GM23338 (cell line): Measurements from ENCODE around the gene STARD3. TPM values are rescaled to one million over a fixed set of nuclear protein-coding genes. Genes with fewer than 3 reads are reported as not detected.

Experiments
- ATAC-seq: fragments of 200-7000 bp; cut with Tn5 transposase; 3 replicates; pipeline ENCODE4 v1.9.1; 2020
- DNase-seq: peaks from one replicate; pipeline ENCODE4 v3.0.0-alpha.2; 2015; ENCODE audit warnings: low spot score
- H2AFZ ChIP-seq: fragments of 200-600 bp; sonication (generic); 2 replicates; pipeline ENCODE4 v1.8.0; 2016; ENCODE audit warnings: antibody characterized with exemption, mild to moderate bottlenecking, moderate library complexity
- H3F3A ChIP-seq: fragments of 200-600 bp; sonication (generic); replicated peaks from 2 replicates; pipeline ENCODE4 v1.8.0; 2017; ENCODE audit warnings: antibody characterized with exemption, mixed run types, low read depth
- H3K27ac ChIP-seq: fragments of 200-600 bp; sonication (generic); 2 replicates; pipeline ENCODE4 v1.6.1; 2016; ENCODE audit warnings: low read depth
- H3K27me3 ChIP-seq: fragments of 200-600 bp; sonication (generic); 2 replicates; pipeline ENCODE4 v1.8.0; 2016; ENCODE audit warnings: mild to moderate bottlenecking, mixed run types, moderate library complexity; ENCODE audit not compliant: insufficient read depth
- H3K36me3 ChIP-seq: fragments of 200-600 bp; sonication (generic); 2 replicates; pipeline ENCODE4 v1.8.0; 2016; ENCODE audit warnings: mild to moderate bottlenecking; ENCODE audit not compliant: insufficient read depth
- H3K4me1 ChIP-seq: fragments of 200-600 bp; sonication (generic); 2 replicates; pipeline ENCODE4 v1.8.0; 2016; ENCODE audit warnings: mild to moderate bottlenecking, moderate library complexity; ENCODE audit not compliant: insufficient read depth
- H3K4me2 ChIP-seq: fragments of 200-600 bp; sonication (generic); 2 replicates; pipeline ENCODE4 v1.7.1; 2017; ENCODE audit warnings: mixed run types
- H3K4me3 ChIP-seq: fragments of 200-600 bp; sonication (generic); 2 replicates; pipeline ENCODE4 v1.6.1; 2016; ENCODE audit warnings: mixed run types
- H3K79me2 ChIP-seq: fragments of 200-600 bp; sonication (generic); replicated peaks from 2 replicates; pipeline ENCODE4 v1.8.0; 2017; ENCODE audit warnings: mild to moderate bottlenecking; ENCODE audit not compliant: insufficient read depth
- H3K9me2 ChIP-seq: fragments of 200-600 bp; sonication (generic); 2 replicates; pipeline ENCODE4 v1.8.0; 2017; ENCODE audit not compliant: insufficient read depth
- H4K20me1 ChIP-seq: fragments of 200-600 bp; sonication (generic); replicated peaks from 2 replicates; pipeline ENCODE4 v1.8.0; 2017; ENCODE audit warnings: mild to moderate bottlenecking; ENCODE audit not compliant: insufficient read depth
- H3K27ac Mint-ChIP-seq: 2 replicates; pipeline ENCODE4 v1.8.0; 2020; ENCODE audit warnings: inconsistent platforms, mild to moderate bottlenecking, moderate library complexity, mixed read lengths
- H3K27me3 Mint-ChIP-seq: 3 replicates; pipeline ENCODE4 v1.8.0; 2022; ENCODE audit warnings: low read depth, mild to moderate bottlenecking, moderate library complexity, mixed read lengths, inconsistent platforms; ENCODE audit not compliant: insufficient read depth, poor library complexity
- H3K36me3 Mint-ChIP-seq: 3 replicates; pipeline ENCODE4 v1.8.0; 2021; ENCODE audit warnings: low read depth, mild to moderate bottlenecking, inconsistent platforms, moderate library complexity, mixed read lengths
- H3K4me1 Mint-ChIP-seq: 3 replicates; pipeline ENCODE4 v1.8.0; 2020; ENCODE audit warnings: mild to moderate bottlenecking, inconsistent platforms, mixed read lengths
- H3K4me3 Mint-ChIP-seq: 3 replicates; pipeline ENCODE4 v1.8.0; 2021; ENCODE audit warnings: moderate library complexity, mild to moderate bottlenecking, inconsistent platforms, mixed read lengths
- H3K9me3 Mint-ChIP-seq: 3 replicates; pipeline ENCODE4 v1.8.0; 2020; ENCODE audit warnings: moderate library complexity, mild to moderate bottlenecking, inconsistent platforms, mixed read lengths
- CREB1 ChIP-seq: fragments of 250-450 bp; sonication (Bioruptor Pico); IDR thresholded peaks from 2 replicates; pipeline ENCODE4 v1.5.0; 2020; ENCODE audit warnings: low read depth, mild to moderate bottlenecking, moderate library complexity
- CTCF ChIP-seq, 2 experiments: fragments of 200-600 bp in 1 of 2; sonication (generic) in 1 of 2; conservative IDR thresholded peaks; 2 replicates each; pipeline versions ENCODE4 v1.5.1 to v1.6.1; 2016 to 2017; ENCODE audit warnings: antibody characterized with exemption in 2 of 2, low read depth in 2 of 2, mild to moderate bottlenecking in 2 of 2, moderate library complexity in 1 of 2
- ETS1 ChIP-seq: IDR thresholded peaks from 2 replicates; pipeline ENCODE4 v1.6.1; 2016; ENCODE audit warnings: antibody characterized with exemption
- EZH2 ChIP-seq: fragments of 200-600 bp; sonication (generic); IDR thresholded peaks from one replicate; pipeline ENCODE4 v1.8.0; 2017; ENCODE audit warnings: antibody characterized with exemption, mild to moderate bottlenecking, low read depth; ENCODE audit not compliant: unreplicated experiment
- JUNB ChIP-seq: IDR thresholded peaks from one replicate; pipeline ENCODE4 v1.6.1; 2016; ENCODE audit warnings: antibody characterized with exemption; ENCODE audit not compliant: unreplicated experiment
- NANOG ChIP-seq: IDR thresholded peaks from 2 replicates; pipeline ENCODE4 v1.6.1; 2016; ENCODE audit warnings: antibody characterized with exemption, borderline replicate concordance
- STAT1 ChIP-seq: IDR thresholded peaks from one replicate; pipeline ENCODE4 v1.6.1; 2016; ENCODE audit warnings: antibody characterized with exemption; ENCODE audit not compliant: unreplicated experiment
- ZNF331 ChIP-seq: fragments of 250-450 bp; sonication (Bioruptor Pico); IDR thresholded peaks from 2 replicates; pipeline ENCODE4 v1.5.0; 2020; ENCODE audit warnings: low read depth, mild to moderate bottlenecking, moderate library complexity
- ZNF462 ChIP-seq: fragments of 250-450 bp; sonication (Bioruptor Pico); IDR thresholded peaks from 2 replicates; pipeline ENCODE4 v1.5.0; 2020; ENCODE audit warnings: mild to moderate bottlenecking, moderate library complexity
- polyA plus RNA-seq: library from polyadenylated mRNA; unstranded; fragments of >200 nt; fragmentation: Nextera tagmentation; extraction: Ambion mirVana; gene quantifications from 2 replicates; pipeline ENCODE4 v1.2.1, GENCODE V29; 2016
- total RNA-seq: library from RNA; depleted of rRNA; stranded (reverse); fragments of >200 nt; shearing (Covaris generic); gene quantifications from 2 replicates; pipeline ENCODE4 v1.2.3, GENCODE V29; 2014

Gene STARD3
- total and polyA plus RNA-seq, 2 experiments from 2014 or later: 26.4 to 53.3 TPM

- H3K27ac Mint-ChIP-seq: no peak overlapping the region
- Histone ChIP-seq H3K36me3 (no peaks in the 10 kb centered on the region), H3K27ac (0 out of 2 replicates have a peak overlapping the region, but pooled peaks have one; percentile 59), H3K4me2 (no peak overlapping the region), H3K79me2 (no peaks in the 10 kb centered on the region), H3K27me3 (peaks cover 21% of the 10 kb centered on the region), H3K4me1 (peaks cover 42% of the 10 kb centered on the region), H2AFZ (no peak overlapping the region), H3K9me2 (no peaks in the 10 kb centered on the region), H3F3A (peaks cover 3% of the 10 kb centered on the region), H3K4me3 (peak overlapping the region; percentile 51; the same call in 1 of the 2 replicates), H4K20me1 (no peaks in the 10 kb centered on the region; the same call in 1 of the 2 replicates)
- peaks cover 48% of the 10 kb centered on the region for H3K4me1 Mint-ChIP-seq
- TF ChIP-seq JUNB (no peak), ETS1 (no peak), CREB1 (CRISPR knock-in tag) (no peak), STAT1 (no peak), NANOG (no peak), EZH2 (no peak)
- DNase-seq: peak; percentile 46
- H3K36me3 Mint-ChIP-seq: peaks cover 14% of the 10 kb centered on the region; the same call in 2 of the 3 replicates
- ATAC-seq: no peak
- no peaks in the 10 kb centered on the region; the same call in 2 of the 3 replicates for H3K9me3 Mint-ChIP-seq
- no peak overlapping the region for H3K4me3 Mint-ChIP-seq
- peaks cover 15% of the 10 kb centered on the region for H3K27me3 Mint-ChIP-seq
These were observed 25.8 kb downstream of the STARD3 start for GRCh38 chr17:39662551-39663339.

GRCh38 chr17:39663340-39663687 is 26.4 kb downstream of the STARD3 start:
- H3F3A ChIP-seq: peaks cover 3% of the 10 kb centered on the region
- Mint-ChIP-seq H3K4me3 (no peak overlapping the region), H3K36me3 (peaks cover 14% of the 10 kb centered on the region; the same call in 2 of the 3 replicates), H3K9me3 (no peaks in the 10 kb centered on the region; the same call in 2 of the 3 replicates), H3K4me1 (peaks cover 44% of the 10 kb centered on the region), H3K27me3 (peaks cover 15% of the 10 kb centered on the region), H3K27ac (no peak overlapping the region)
- 0 out of 2 replicates have a peak overlapping the region, but pooled peaks have one; percentile 59 for H3K27ac ChIP-seq
- peak; percentile 3 for ATAC-seq
- H3K9me2 ChIP-seq: no peaks in the 10 kb centered on the region
- peaks cover 27% of the 10 kb centered on the region for H3K27me3 ChIP-seq
- H2AFZ ChIP-seq: no peak overlapping the region
- peak overlapping the region; percentile 51; the same call in 1 of the 2 replicates for H3K4me3 ChIP-seq
- H3K4me2 ChIP-seq: no peak overlapping the region; the same call in 1 of the 2 replicates
- peaks cover 42% of the 10 kb centered on the region for H3K4me1 ChIP-seq
- H4K20me1 ChIP-seq: no peaks in the 10 kb centered on the region; the same call in 1 of the 2 replicates
- H3K79me2 ChIP-seq: no peaks in the 10 kb centered on the region
- H3K36me3 ChIP-seq: no peaks in the 10 kb centered on the region
- peak; percentile 64 for DNase-seq
- no peak for TF ChIP-seq ETS1
- TF ChIP-seq ZNF462: no peak
- no peak for TF ChIP-seq NANOG
- no peak for TF ChIP-seq CTCF (conservative IDR thresholded peaks at IDR 0.05; ENCODE audit: low read depth in 2 of 2)
- no peak for TF ChIP-seq CREB1 (CRISPR knock-in tag)
- no peak for TF ChIP-seq ZNF331 (CRISPR knock-in tag)
- TF ChIP-seq EZH2: no peak
